ENCODE data around the gene ACP7. TPM values are rescaled to one million over a fixed set of nuclear protein-coding genes. Genes with fewer than 3 reads are reported as not detected.
"Not testable (repeated sequence)": the region's sequence is repeated elsewhere in the genome, so short reads cannot be mapped to it uniquely, and the experiment has no call there.

Gene ACP7
- total RNA-seq, 1 donor = not detected

GRCh38 chr19:39087907-39088686 lies 3.9 kb downstream of the ACP7 start:
- no peak for DNase-seq (ENCODE audit: low read depth)
- no peak overlapping the region for H3K4me3 ChIP-seq (ENCODE audit: low read depth, low read length)
- no peak for TF ChIP-seq CTCF (IDR thresholded peaks at IDR 0.05; ENCODE audit: insufficient read depth, low read depth, low read length)

GRCh38 chr19:39090016-39090415 lies 5.8 kb downstream of the ACP7 start:
- H3K4me3 ChIP-seq (ENCODE audit: low read depth, low read length); DNase-seq (ENCODE audit: low read depth): not testable (repeated sequence)

- H3K4me3 ChIP-seq (ENCODE audit: low read depth, low read length) = no peak overlapping the region
- TF ChIP-seq CTCF (IDR thresholded peaks at IDR 0.05; ENCODE audit: insufficient read depth, low read depth, low read length) = no peak
- no peak for DNase-seq (ENCODE audit: low read depth)
These were observed 6.7 kb downstream of the ACP7 start for GRCh38 chr19:39090881-39091280.

- DNase-seq (ENCODE audit: low read depth); H3K4me3 ChIP-seq (ENCODE audit: low read depth, low read length): not testable (repeated sequence)
These were observed 11.8 kb downstream of the ACP7 start for GRCh38 chr19:39095799-39096540.

GRCh38 chr19:39097299-39097698 lies 13.1 kb downstream of the ACP7 start:
- TF ChIP-seq CTCF (IDR thresholded peaks at IDR 0.05; ENCODE audit: insufficient read depth, low read depth, low read length) = no peak
- DNase-seq (ENCODE audit: low read depth) = no peak
- no peak overlapping the region for H3K4me3 ChIP-seq (ENCODE audit: low read depth, low read length)

- no peak for DNase-seq (ENCODE audit: low read depth)
- no peak for TF ChIP-seq CTCF (IDR thresholded peaks at IDR 0.05; ENCODE audit: insufficient read depth, low read depth, low read length)
- H3K4me3 ChIP-seq (ENCODE audit: low read depth, low read length) = no peak overlapping the region
These were observed 13.6 kb downstream of the ACP7 start for GRCh38 chr19:39097721-39098120.

GRCh38 chr19:39098365-39099269 lies 14.4 kb downstream of the ACP7 start:
- no peak for DNase-seq (ENCODE audit: low read depth)
- H3K4me3 ChIP-seq (ENCODE audit: low read depth, low read length) = no peak overlapping the region
- TF ChIP-seq CTCF (IDR thresholded peaks at IDR 0.05; ENCODE audit: insufficient read depth, low read depth, low read length) = no peak

All from fibroblast of villous mesenchyme (primary cell).